Measurements from ENCODE around the gene FRY. TPM values are rescaled to one million over a fixed set of nuclear protein-coding genes. Genes with fewer than 3 reads are reported as not detected.

Gene FRY
- total and polyA plus RNA-seq, 2 of the 13 experiments (the other 11 are each of a cell fraction or from before 2014, with no cell fraction given) = 8.2 to 13.1 TPM

GRCh38 chr13:32315238-32316027, 283.9 kb downstream of the FRY start, which contains the start of the genes BRCA2 and ZAR1L (continued):
- TF ChIP-seq ATF6 (CRISPR knock-in tag; conservative IDR thresholded peaks at IDR 0.05) = no peak
- TF ChIP-seq MXD4 (CRISPR knock-in tag; IDR thresholded peaks at IDR 0.05) = peak; percentile 84; the same call in 1 of the 2 replicates
- TF ChIP-seq DPF2 (CRISPR knock-in tag; IDR thresholded peaks at IDR 0.05; ENCODE audit: borderline replicate concordance, low read depth) = no peak
- TF ChIP-seq ZSCAN9 (CRISPR knock-in tag; IDR thresholded peaks at IDR 0.05; ENCODE audit: borderline replicate concordance) = no peak
- 0 out of 2 replicates have a peak, but pooled peaks have one; percentile 59 for TF ChIP-seq TEF (CRISPR knock-in tag; IDR thresholded peaks at IDR 0.05)
- TF ChIP-seq ZSCAN21 (CRISPR knock-in tag; IDR thresholded peaks at IDR 0.05; ENCODE audit: borderline replicate concordance) = peak; percentile 77; the same call in 1 of the 2 replicates
- 0 out of 2 replicates have a peak, but pooled peaks have one; percentile 27 for TF ChIP-seq MEF2D (CRISPR knock-in tag; IDR thresholded peaks at IDR 0.05)
- TF ChIP-seq ZNF556 (CRISPR knock-in tag; IDR thresholded peaks at IDR 0.05; ENCODE audit: borderline replicate concordance) = no peak
- no peak for TF ChIP-seq NCOA5 (CRISPR knock-in tag; IDR thresholded peaks at IDR 0.05)
- 0 out of 2 replicates have a peak, but pooled peaks have one; percentile 23 for TF ChIP-seq ZBTB7B (CRISPR knock-in tag; IDR thresholded peaks at IDR 0.05)
- TF ChIP-seq, protein P1, sequence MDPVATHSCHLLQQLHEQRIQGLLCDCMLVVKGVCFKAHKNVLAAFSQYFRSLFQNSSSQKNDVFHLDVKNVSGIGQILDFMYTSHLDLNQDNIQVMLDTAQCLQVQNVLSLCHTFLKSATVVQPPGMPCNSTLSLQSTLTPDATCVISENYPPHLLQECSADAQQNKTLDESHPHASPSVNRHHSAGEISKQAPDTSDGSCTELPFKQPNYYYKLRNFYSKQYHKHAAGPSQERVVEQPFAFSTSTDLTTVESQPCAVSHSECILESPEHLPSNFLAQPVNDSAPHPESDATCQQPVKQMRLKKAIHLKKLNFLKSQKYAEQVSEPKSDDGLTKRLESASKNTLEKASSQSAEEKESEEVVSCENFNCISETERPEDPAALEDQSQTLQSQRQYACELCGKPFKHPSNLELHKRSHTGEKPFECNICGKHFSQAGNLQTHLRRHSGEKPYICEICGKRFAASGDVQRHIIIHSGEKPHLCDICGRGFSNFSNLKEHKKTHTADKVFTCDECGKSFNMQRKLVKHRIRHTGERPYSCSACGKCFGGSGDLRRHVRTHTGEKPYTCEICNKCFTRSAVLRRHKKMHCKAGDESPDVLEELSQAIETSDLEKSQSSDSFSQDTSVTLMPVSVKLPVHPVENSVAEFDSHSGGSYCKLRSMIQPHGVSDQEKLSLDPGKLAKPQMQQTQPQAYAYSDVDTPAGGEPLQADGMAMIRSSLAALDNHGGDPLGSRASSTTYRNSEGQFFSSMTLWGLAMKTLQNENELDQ (CRISPR knock-in tag; IDR thresholded peaks at IDR 0.05; ENCODE audit: borderline replicate concordance) = no peak
- TF ChIP-seq RNF2 (conservative IDR thresholded peaks at IDR 0.05; ENCODE audit: low read depth) = no peak
- TF ChIP-seq ZNF432 (CRISPR knock-in tag; IDR thresholded peaks at IDR 0.05; ENCODE audit: borderline replicate concordance) = 0 out of 2 replicates have a peak, but pooled peaks have one; percentile 30
- TF ChIP-seq JUND (CRISPR knock-in tag; IDR thresholded peaks at IDR 0.05) = no peak
- no peak for TF ChIP-seq ZNF362 (CRISPR knock-in tag; IDR thresholded peaks at IDR 0.05; ENCODE audit: borderline replicate concordance)
- TF ChIP-seq RBAK (CRISPR knock-in tag; IDR thresholded peaks at IDR 0.05) = no peak
- TF ChIP-seq, protein P2, sequence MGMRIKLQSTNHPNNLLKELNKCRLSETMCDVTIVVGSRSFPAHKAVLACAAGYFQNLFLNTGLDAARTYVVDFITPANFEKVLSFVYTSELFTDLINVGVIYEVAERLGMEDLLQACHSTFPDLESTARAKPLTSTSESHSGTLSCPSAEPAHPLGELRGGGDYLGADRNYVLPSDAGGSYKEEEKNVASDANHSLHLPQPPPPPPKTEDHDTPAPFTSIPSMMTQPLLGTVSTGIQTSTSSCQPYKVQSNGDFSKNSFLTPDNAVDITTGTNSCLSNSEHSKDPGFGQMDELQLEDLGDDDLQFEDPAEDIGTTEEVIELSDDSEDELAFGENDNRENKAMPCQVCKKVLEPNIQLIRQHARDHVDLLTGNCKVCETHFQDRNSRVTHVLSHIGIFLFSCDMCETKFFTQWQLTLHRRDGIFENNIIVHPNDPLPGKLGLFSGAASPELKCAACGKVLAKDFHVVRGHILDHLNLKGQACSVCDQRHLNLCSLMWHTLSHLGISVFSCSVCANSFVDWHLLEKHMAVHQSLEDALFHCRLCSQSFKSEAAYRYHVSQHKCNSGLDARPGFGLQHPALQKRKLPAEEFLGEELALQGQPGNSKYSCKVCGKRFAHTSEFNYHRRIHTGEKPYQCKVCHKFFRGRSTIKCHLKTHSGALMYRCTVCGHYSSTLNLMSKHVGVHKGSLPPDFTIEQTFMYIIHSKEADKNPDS (CRISPR knock-in tag; IDR thresholded peaks at IDR 0.05) = no peak

All from HepG2 (cell line).